WI38 (cell line): Measurements from ENCODE around the gene SLC16A6.
"Not testable (repeated sequence)": the region's sequence is repeated elsewhere in the genome, so short reads cannot be mapped to it uniquely, and the experiment has no call there.

Source experiments
- H3K4me3 ChIP-seq: 2 replicates; pipeline ENCODE4 v1.5.1; 2011; ENCODE audit warnings: low read depth, mild to moderate bottlenecking, control low read depth, low read length
- CTCF ChIP-seq: IDR thresholded peaks from 2 replicates; pipeline ENCODE4 v1.5.1; 2012; ENCODE audit warnings: low read depth, mild to moderate bottlenecking, control low read depth, low read length

Gene SLC16A6

GRCh38 chr17:68288375-68288774, 2.6 kb downstream of the SLC16A6 start:
- TF ChIP-seq CTCF, result no peak
- H3K4me3 ChIP-seq, result no peak overlapping the region

- not testable (repeated sequence) for H3K4me3 ChIP-seq
These were observed 9.0 kb downstream of the SLC16A6 start for GRCh38 chr17:68281965-68282364.

GRCh38 chr17:68277807-68278206, 13.1 kb downstream of the SLC16A6 start:
- H3K4me3 ChIP-seq, result no peak overlapping the region
- TF ChIP-seq CTCF, result no peak

- H3K4me3 ChIP-seq, result not testable (repeated sequence)
These were observed 14.6 kb downstream of the SLC16A6 start for GRCh38 chr17:68276339-68276738.

- no peak for TF ChIP-seq CTCF
- no peak overlapping the region for H3K4me3 ChIP-seq
These were observed 17.2 kb downstream of the SLC16A6 start for GRCh38 chr17:68273722-68274121.

- H3K4me3 ChIP-seq, result not testable (repeated sequence)
These were observed 25.1 kb downstream of the SLC16A6 start for GRCh38 chr17:68265833-68266232.

- TF ChIP-seq CTCF, result peak; percentile 37; the same call in 1 of the 2 replicates
- not testable (repeated sequence) for H3K4me3 ChIP-seq
These were observed 27.7 kb downstream of the SLC16A6 start for GRCh38 chr17:68263101-68263681.

- not testable (repeated sequence) for H3K4me3 ChIP-seq
These were observed 28.5 kb downstream of the SLC16A6 start for GRCh38 chr17:68262467-68262866.

GRCh38 chr17:68260051-68260762, 30.7 kb downstream of the SLC16A6 start:
- no peak for TF ChIP-seq CTCF
- H3K4me3 ChIP-seq, result no peak overlapping the region

GRCh38 chr17:68259648-68259951, 31.3 kb downstream of the SLC16A6 start:
- H3K4me3 ChIP-seq, result not testable (repeated sequence)

- H3K4me3 ChIP-seq, result peak overlapping the region; percentile 22
These were observed 31.9 kb downstream of the SLC16A6 start for GRCh38 chr17:68258890-68259647.
